HG02884 (cell line): ENCODE results near the gene BRINP3.

Experiments
- ATAC-seq: cut with Tn5 transposase; IDR thresholded peaks from one replicate; pipeline ENCODE4 v1.9.1; 2021; ENCODE audit warnings: mild to moderate bottlenecking, moderate library complexity; ENCODE audit not compliant: unreplicated experiment

The BRINP3 gene

DNA sequence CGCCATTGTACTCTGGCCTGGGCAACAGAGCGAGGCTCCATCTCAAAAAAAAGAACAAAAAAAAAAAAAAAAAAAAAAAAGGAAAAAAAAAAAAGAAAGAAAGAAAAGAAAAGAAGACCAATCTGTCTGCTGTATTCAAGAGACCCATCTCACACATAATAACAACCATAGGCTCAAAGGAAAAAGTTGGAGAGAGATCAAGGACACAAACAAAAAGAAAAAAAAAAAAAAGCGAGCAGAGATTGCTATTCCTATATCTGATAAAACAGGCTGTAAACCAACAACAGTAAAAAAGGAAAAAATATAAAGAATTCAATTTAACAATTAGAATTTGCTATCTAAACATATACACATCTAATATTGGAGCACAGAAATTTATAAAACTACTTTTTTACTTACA lies 150.4 kb downstream of the BRINP3 start:
- ATAC-seq, result no peak

DNA sequence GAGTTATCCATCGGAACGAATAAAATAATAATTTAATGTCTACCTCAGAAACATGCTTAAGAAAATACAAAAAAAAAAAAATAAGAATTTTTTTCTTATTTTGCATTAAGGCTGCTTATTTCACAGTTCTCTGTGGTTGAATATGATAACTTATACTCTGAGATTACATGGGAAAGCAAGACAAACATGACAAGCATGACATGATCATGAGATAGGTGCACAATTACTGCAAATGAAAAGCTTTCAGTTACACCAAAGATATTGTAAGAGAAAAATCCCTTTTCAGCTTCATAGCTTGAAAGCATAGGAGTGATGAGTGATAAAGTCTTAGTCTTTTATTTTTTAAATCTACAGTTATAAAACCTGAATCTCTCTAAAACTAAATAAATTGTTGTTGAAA lies 154.1 kb downstream of the BRINP3 start:
- ATAC-seq, result no peak

DNA sequence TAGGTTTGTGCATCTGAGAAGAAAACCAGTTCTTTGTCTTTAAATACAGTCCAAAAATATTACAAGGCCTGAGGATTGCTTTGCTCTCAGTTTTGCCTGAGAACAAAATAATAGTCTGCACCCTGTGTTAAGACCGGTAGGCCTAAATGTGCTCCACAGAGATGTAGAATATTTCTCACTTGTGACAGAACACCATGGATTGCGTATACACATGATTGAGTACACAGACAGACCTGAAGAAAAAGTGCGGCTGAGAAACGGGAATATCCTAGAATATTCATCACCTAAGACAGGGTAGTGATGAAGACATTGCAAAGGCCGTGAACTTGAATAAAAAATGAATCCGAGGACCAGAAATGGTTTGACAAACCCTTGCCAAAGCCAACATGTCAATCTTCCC lies 155.4 kb downstream of the BRINP3 start:
- ATAC-seq, result no peak

DNA sequence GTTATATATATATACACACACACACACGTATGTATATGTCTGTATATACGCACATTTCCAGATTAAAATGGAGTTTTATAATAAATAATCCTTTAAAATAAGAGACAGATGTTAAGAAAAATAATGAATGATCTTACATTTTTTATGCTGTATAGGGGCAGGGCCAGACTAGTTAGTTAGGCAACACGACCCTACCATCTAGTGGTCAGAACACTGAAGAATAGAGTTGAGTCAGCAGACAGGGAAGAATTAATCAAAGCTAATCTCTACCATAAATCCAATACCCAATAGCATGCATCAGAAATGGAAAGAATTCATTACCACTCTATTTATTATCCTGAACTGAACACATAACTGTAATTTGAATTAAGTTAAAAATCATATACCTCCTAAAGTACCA lies 156.7 kb downstream of the BRINP3 start:
- ATAC-seq, result no peak

DNA sequence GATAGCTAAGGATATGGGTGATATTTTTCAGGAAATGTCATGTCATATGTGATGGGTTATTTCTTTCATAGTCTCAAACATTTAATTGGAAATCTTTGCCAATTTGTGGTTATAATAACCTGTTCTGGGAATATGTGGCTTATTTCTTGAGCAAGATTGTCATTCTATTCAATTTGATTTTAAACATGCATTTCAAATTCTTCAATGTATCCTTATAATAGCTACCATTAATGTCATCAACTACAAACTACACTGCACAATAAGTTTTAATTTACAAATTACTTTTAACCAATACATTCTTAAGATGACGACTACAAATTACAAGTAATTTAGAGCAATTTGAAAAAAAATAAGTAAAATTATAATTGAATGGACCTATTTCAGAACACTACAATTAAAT lies 164.9 kb downstream of the BRINP3 start:
- no peak for ATAC-seq

DNA sequence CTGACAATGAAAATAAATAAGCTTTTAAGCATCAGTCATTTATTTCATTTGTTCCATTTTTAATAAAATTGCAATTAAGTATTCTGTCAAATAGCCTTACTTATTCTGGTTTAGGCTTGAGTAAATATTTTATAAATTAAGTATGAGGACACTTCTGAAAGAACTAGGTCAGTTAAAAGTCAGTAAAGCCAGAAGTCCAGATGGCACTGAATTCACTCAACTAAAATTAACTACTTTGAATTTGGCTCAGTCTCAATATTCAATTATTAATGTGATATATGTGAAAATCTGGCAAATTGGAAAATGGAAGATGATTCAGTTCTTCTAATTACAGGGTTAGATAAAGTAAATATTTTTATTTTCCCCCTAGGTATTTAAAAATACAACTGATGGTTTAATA lies 174.2 kb downstream of the BRINP3 start:
- no peak for ATAC-seq

DNA sequence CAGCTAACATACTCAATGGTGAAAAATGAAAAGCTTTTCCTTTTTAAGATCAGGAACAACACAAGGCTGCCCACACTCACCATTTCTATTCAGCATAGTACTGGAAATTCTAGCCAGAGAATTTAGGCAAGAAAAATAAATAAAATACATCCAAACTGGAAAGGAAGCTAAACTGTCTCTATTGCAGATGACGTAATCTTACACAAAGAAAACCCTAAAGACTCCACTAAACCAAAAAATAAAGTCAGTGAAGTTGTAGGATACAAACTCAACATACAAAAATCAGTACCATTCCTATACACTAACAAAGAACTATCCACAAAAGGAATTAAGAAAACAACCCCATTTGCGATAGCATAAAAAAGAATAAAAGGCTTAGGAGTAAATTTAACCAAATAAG lies 181.2 kb downstream of the BRINP3 start:
- ATAC-seq, result no peak

DNA sequence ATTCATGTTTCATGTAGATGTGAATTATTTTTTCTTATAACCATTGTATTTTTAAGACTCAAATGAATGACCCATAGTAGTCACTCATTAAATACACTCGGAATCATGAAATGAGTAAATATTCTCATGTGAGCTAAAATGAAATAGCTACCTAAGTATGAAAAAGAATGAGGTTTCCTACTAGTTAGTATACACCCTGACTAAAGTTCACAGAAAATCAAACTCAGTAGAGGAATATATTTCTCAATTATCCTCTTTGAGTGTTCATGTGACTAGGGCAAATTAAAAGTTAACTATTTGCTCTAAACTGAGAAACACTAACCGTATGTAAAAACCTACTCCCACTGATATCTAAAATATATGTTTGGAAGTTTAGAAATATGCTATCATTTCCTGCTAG lies 187.8 kb downstream of the BRINP3 start:
- ATAC-seq, result no peak

DNA sequence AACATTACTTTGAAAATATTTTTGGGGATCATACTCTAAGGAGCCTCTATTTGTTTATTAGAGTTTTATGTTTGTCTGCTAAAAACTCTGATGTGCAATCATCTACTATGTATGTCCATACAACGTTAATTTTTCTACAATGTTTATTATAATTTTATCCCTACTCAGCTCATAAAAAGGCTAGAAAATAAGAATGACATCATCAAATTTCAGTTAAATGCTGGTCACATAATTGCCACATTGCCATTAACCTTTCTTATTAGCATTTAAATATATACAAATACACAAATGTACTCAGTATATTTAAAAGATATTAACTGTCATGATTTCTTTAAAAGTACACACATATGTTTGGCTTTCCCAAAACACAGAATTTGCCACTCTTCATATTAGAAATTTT lies 191.6 kb downstream of the BRINP3 start:
- no peak for ATAC-seq

DNA sequence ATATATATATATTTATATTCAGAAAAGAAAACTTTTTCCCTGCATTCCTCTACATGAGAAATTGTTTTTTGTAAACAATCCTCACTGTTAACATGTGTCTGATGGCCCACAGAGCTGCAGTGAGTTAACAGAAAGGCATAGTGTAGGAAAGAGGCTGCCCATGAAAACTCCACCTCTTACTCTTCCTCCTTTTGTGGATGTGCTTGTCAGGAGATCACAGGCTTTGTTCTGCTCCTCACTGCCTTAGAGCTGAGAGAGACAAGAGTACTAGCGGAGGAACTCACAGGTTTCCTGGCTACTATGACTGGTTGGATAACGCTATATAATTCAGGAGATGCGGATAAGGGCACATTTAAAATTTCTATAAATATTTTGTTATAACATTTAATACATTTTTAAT lies 200.6 kb downstream of the BRINP3 start:
- no peak for ATAC-seq

DNA sequence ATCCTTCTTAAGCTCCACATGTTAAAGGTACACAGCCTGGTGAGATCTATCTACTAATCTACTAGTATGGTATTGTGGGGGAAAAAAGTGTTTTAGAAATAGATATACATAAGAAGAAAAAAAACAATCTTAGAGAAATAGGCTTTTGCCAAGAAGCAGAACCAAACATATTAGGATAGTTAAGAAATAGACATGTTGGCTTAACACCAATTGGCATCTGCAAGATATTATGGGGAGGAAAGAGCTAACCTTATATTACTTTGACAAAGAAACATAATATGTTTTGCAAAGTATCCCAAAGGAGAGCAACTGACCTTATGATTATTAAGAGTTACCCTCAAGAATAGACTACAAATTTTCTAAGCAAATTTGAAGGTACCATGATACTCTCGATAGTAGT lies 202.9 kb downstream of the BRINP3 start:
- ATAC-seq, result no peak

DNA sequence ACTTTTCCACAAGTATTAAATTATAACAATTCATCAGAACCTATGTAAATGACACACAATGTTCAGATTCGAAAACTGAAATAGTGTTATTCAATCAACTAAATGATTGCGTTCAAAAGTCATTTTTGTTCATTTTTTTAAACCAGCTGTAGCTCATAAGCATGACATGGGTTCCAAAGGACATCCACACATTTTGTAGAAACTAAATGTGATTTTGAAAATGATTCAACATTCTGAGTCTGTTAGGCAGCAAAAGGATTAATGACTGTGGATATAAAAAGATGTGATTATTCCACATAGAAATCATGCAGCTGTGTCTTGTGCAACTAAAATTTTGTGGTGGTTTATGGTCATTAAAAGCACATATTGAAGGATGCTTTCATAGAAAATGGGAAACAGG lies 204.5 kb downstream of the BRINP3 start:
- no peak for ATAC-seq

DNA sequence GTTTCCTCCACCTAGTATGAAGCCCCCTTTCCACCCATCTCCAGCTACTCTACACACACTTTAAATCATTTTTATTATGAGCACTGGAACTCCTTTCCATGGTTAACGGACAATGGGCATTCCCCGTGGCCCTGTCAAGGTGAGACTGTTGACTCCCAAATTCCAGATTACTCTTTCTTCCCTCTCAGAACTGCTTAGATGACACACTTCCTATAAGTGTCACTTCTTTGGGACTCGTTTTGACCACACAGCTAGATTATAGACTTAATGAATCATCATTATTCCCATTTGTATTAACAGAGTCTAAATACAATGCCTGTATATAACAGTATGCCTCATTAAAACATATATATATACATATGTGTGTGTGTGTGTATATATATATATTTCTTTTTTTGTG lies 215.1 kb downstream of the BRINP3 start:
- ATAC-seq, result no peak

DNA sequence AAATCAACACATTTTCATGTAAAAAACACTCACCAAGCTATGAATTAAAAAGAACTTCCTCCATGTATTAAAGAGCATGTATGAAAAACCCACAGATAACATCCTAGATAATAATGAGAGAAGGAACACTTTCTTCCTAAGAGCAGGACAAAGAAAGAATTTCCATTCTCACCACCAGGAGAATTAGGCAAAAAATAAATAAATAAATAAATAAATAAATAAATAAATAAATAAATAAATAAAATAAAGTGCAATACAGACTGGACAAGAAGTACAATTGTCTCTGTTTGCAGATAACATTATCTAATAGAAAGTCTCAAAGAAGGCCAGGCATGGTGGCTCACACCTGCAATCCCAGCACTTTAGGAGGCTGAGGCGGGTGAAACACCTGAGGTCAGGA lies 218.2 kb downstream of the BRINP3 start:
- no peak for ATAC-seq

DNA sequence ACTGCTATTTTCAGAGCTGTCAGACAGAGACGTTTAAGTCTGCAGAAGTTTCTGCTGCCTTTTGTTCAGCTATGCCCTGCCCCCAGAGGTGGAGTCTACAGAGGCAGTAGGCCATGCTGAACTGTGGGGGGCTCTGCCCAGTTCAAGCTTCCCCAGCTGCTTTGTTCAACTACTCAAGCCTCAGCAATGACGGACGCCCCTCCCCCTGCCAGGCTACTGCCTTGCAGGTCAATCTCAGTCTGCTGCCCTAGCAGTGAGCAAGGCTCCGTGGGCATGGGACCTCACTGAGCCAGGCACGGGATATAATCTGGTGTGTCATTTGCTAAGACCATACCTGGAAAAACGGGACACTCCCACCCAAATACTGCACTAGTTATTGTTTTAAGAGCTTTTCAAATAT lies 219.7 kb downstream of the BRINP3 start:
- ATAC-seq, result no peak

DNA sequence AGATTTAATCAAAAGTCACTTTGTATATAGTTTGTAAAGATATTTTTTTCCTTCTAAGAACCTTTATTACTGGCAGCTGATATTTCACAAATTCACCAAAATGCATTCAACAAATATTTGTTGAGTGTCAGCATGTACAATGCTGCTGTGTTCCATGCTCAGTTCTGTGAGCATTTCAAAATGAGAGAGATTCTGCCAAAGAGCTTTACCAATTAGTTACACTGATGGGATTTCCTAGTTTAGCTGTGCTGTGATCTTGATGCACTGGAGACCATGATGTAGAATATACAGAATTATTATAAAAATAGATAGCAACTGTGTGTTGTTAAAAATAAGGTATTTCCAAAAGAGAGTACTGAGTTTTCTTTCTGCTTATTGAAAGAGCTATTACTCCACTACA lies 225.6 kb downstream of the BRINP3 start:
- no peak for ATAC-seq

DNA sequence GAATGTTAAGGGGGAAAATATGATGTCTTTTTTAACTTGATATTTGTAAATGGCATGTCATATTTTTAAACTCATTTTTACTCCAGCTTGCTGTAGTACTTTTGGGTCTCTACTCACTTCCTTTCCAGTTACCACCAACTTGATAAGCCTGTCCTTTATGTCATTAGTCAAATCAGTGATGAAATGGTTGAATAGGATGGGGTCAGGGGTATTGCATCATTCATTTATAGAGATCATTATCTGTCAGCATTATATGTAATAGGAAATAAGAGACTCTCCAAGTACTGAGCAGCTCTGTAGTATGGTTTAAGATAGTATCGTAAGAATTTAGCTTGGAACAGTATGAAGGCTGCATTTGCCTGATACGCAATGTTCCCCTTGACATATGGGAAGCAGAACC lies 227.3 kb downstream of the BRINP3 start:
- ATAC-seq, result no peak

DNA sequence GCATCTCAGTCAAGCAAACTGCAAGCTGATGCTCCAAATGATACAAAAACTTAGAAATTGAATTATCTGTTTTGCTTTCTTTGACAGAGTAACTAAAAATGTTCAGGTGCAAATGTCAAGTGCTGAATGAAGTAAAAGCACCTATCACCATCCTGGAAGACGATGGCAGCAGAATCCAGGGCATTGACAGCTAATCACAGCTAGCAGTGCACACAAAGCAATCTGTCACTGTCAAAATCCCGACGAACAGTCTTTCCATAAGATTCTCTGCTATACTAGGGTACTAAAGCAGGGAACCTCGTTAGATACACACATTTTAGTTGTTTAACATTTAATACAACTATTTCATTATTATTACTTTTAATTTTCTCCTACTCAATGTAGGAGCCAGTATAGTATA lies 233.3 kb downstream of the BRINP3 start:
- ATAC-seq, result no peak

DNA sequence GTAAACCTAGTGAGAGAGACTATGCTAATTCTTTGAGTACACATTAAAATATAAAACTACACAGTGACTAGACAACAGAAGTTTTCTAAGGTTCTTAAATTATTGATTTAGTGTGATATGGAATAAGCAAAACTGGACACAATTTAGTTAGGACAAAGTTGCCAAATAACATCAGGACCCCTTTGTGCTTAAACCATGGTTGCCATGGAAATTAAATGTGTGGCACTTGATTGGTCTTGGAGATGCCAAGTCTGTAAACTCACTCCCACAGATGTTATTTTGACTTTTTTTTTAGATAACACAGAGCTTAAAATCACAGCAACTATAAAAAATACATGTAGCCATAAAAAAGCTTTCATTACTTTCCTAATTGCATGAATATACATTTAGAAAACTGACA lies 234.6 kb downstream of the BRINP3 start:
- no peak for ATAC-seq

DNA sequence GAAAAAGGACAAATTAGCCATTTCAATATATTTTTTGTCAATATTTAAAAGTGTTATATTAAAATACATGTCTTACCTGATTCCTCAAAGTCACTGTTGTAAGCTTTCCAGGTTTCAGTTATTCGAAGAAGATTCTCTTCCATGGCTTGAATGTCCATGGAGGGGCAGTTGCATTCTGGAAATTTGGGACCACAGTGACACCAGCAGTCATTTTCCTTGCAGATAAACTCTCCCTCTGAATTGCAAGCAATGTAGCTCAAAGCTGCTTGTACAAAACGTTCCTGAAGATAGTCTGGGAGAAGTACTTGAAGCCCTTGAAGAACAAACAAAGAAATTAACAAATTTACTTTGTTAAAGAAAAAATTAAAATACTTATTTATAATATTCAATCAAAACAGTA lies 251.7 kb downstream of the BRINP3 start:
- no peak for ATAC-seq

DNA sequence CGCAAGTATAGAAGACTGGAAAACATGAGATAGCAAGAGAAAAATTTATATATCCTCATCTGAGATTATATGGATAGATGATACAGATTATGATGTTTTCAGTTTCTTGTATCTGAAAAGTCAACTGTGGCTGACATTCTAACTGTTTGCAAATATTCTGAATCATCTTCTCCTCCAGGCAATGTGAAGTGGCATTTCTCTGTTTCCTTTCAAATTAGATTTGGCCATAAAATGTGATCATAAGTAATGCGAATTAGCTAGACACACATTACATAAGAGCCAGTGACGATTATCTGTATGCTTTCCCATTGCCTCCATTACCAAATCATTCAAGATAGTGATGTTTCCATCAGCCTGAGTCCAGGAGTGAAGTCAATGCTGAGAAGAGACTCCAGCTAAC lies 265.2 kb downstream of the BRINP3 start:
- no peak for ATAC-seq

DNA sequence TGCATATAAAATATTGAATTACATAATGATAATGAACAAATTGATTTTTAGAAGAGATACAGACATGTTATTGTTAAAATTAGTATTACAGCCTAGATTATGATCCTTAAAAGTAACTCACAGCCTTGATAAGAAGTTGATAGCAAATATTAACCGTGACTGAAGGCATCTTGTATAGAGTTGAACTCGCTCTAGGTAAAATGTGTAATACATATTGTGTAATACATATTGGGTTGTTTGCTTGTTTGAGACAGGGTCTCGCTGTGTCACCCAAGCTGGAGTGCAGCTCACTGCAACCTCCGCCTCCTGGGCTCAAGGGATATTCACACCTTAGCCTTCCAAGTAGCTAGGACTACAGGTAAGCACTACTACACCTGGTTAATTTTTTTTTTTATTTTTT lies 269.9 kb downstream of the BRINP3 start:
- ATAC-seq, result no peak

DNA sequence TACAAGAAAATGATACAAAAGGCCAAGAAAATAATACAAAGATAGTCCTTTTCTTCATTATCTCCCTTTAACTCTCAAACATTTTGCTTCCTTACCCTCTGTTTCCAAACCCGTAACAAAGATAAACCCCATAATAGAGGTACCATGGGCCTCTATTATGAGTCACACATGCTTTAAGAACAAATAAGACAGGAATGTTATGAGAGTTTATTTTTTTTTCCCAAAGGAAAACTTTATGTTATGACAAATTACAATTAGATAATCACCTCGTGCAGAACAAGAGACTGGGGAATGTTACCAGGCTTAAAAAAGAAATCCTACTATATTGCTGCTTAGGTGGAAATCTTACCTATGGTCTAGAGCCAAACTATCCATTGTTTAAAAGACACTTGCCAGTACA lies 272.0 kb downstream of the BRINP3 start:
- ATAC-seq, result no peak

DNA sequence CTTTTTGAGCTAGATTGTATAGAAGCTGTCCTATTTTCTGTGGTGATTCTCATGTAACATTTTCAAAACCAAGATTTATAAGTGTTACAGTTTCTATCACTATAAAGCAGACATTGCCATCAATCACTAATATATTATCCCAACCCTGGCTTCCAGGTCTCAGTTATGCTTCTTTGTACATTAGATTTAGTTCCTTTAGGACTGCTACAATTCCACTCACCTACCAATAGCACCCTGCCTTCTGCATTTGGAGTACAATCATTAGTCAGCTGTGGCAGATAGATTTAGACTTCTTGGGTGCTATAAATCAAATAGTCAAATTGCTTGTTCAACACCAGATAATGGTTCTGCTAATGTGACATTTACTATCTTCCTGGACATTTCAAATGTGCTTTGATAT lies 281.6 kb downstream of the BRINP3 start:
- no peak for ATAC-seq
